Measurements from ENCODE around the gene TRIP13.
"Not testable (repeated sequence)": the region's sequence is repeated elsewhere in the genome, so short reads cannot be mapped to it uniquely, and the experiment has no call there.

The TRIP13 gene

GRCh38 chr5:892394-893136, at the start of gene TRIP13, which contains the start of gene BRD9:
Gene TRIP13 (plus strand): TSS chr5:892884. CDS start chr5:892999, 115 bp downstream.
Gene BRD9 (minus strand): TSS chr5:892801. CDS start chr5:892657, 144 bp downstream.
- Histone ChIP-seq H3K27me3 (replicated peaks; ENCODE audit: insufficient read depth, low read length) (no peaks in the 10 kb centered on the region), H3K27ac (ENCODE audit: low read length) (peak within 1 kb of the TSS; percentile 87), H4K20me1 (ENCODE audit: insufficient read depth, low read length) (no peaks in the 10 kb centered on the region), H2AFZ (ENCODE audit: low read length) (peak within 1 kb of the TSS; percentile 65; the same call in 1 of the 2 replicates), H3K36me3 (replicated peaks; ENCODE audit: insufficient read depth, low read length) (peaks cover 34% of the 10 kb centered on the region), H3K79me2 (ENCODE audit: low read length) (peaks cover 91% of the 10 kb centered on the region), H3K4me1 (ENCODE audit: low read length) (peaks cover 26% of the 10 kb centered on the region; the same call in 1 of the 2 replicates), H3F3A (ENCODE audit: insufficient read depth, low read length) (0 out of 2 replicates have a peak, but pooled peaks cover 5% of the 10 kb centered on the region), H3K9me2 (replicated peaks; ENCODE audit: insufficient read depth, low read length) (no peaks in the 10 kb centered on the region), H3K9me3 (replicated peaks; ENCODE audit: insufficient read depth, low read length) (no peaks in the 10 kb centered on the region), H3K9ac (ENCODE audit: low read length) (peak within 1 kb of the TSS; percentile 93), H3K4me2 (ENCODE audit: low read depth, low read length) (peak within 1 kb of the TSS; percentile 97), H3K4me3 (ENCODE audit: low read length) (peak within 1 kb of the TSS; percentile 96)
- peak; percentile 90 for DNase-seq
- TF ChIP-seq CTCF (IDR thresholded peaks at IDR 0.05; ENCODE audit: low read length) (no peak), EZH2 (optimal IDR thresholded peaks at IDR 0.05; ENCODE audit: low read depth, low read length) (no peak), EZH2phosphoT487 (IDR thresholded peaks at IDR 0.05; ENCODE audit: low read length) (no peak)

GRCh38 chr5:843371-843770, 49.3 kb upstream of the TRIP13 start:
- H3K4me3 ChIP-seq (ENCODE audit: low read length); H4K20me1 ChIP-seq (ENCODE audit: insufficient read depth, low read length); H3K27me3 ChIP-seq (replicated peaks; ENCODE audit: insufficient read depth, low read length); H3K27ac ChIP-seq (ENCODE audit: low read length); H3F3A ChIP-seq (ENCODE audit: insufficient read depth, low read length); H3K36me3 ChIP-seq (replicated peaks; ENCODE audit: insufficient read depth, low read length); DNase-seq; H3K4me2 ChIP-seq (ENCODE audit: low read depth, low read length); H3K9me2 ChIP-seq (replicated peaks; ENCODE audit: insufficient read depth, low read length); H3K9ac ChIP-seq (ENCODE audit: low read length); H2AFZ ChIP-seq (ENCODE audit: low read length); H3K9me3 ChIP-seq (replicated peaks; ENCODE audit: insufficient read depth, low read length); H3K4me1 ChIP-seq (ENCODE audit: low read length); H3K79me2 ChIP-seq (ENCODE audit: low read length): not testable (repeated sequence)

- not testable (repeated sequence) for H3K9me2 ChIP-seq (replicated peaks; ENCODE audit: insufficient read depth, low read length); H3K9ac ChIP-seq (ENCODE audit: low read length); H3K27me3 ChIP-seq (replicated peaks; ENCODE audit: insufficient read depth, low read length); H3K4me3 ChIP-seq (ENCODE audit: low read length); H3F3A ChIP-seq (ENCODE audit: insufficient read depth, low read length); H3K27ac ChIP-seq (ENCODE audit: low read length); H4K20me1 ChIP-seq (ENCODE audit: insufficient read depth, low read length); H2AFZ ChIP-seq (ENCODE audit: low read length); DNase-seq; H3K79me2 ChIP-seq (ENCODE audit: low read length); H3K4me2 ChIP-seq (ENCODE audit: low read depth, low read length); H3K4me1 ChIP-seq (ENCODE audit: low read length); H3K36me3 ChIP-seq (replicated peaks; ENCODE audit: insufficient read depth, low read length); H3K9me3 ChIP-seq (replicated peaks; ENCODE audit: insufficient read depth, low read length)
These were observed 48.8 kb upstream of the TRIP13 start for GRCh38 chr5:843926-844325.

GRCh38 chr5:844426-844825, 48.3 kb upstream of the TRIP13 start:
- DNase-seq; H3K9ac ChIP-seq (ENCODE audit: low read length); H3F3A ChIP-seq (ENCODE audit: insufficient read depth, low read length); H3K4me1 ChIP-seq (ENCODE audit: low read length); H3K4me3 ChIP-seq (ENCODE audit: low read length); H4K20me1 ChIP-seq (ENCODE audit: insufficient read depth, low read length); H3K79me2 ChIP-seq (ENCODE audit: low read length); H3K9me2 ChIP-seq (replicated peaks; ENCODE audit: insufficient read depth, low read length); H3K36me3 ChIP-seq (replicated peaks; ENCODE audit: insufficient read depth, low read length); H3K27me3 ChIP-seq (replicated peaks; ENCODE audit: insufficient read depth, low read length); H2AFZ ChIP-seq (ENCODE audit: low read length); H3K4me2 ChIP-seq (ENCODE audit: low read depth, low read length); H3K27ac ChIP-seq (ENCODE audit: low read length); H3K9me3 ChIP-seq (replicated peaks; ENCODE audit: insufficient read depth, low read length): not testable (repeated sequence)

GRCh38 chr5:845031-845675, 47.5 kb upstream of the TRIP13 start:
- H3K36me3 ChIP-seq (replicated peaks; ENCODE audit: insufficient read depth, low read length); H3K9me2 ChIP-seq (replicated peaks; ENCODE audit: insufficient read depth, low read length); H2AFZ ChIP-seq (ENCODE audit: low read length); H3K4me1 ChIP-seq (ENCODE audit: low read length); H3K79me2 ChIP-seq (ENCODE audit: low read length); H3K4me3 ChIP-seq (ENCODE audit: low read length); DNase-seq; H3K27ac ChIP-seq (ENCODE audit: low read length); H3K27me3 ChIP-seq (replicated peaks; ENCODE audit: insufficient read depth, low read length); H4K20me1 ChIP-seq (ENCODE audit: insufficient read depth, low read length); H3K4me2 ChIP-seq (ENCODE audit: low read depth, low read length); H3F3A ChIP-seq (ENCODE audit: insufficient read depth, low read length); H3K9me3 ChIP-seq (replicated peaks; ENCODE audit: insufficient read depth, low read length); H3K9ac ChIP-seq (ENCODE audit: low read length): not testable (repeated sequence)

GRCh38 chr5:845676-846601, 46.7 kb upstream of the TRIP13 start:
- not testable (repeated sequence) for H3K79me2 ChIP-seq (ENCODE audit: low read length); H3F3A ChIP-seq (ENCODE audit: insufficient read depth, low read length); H3K9ac ChIP-seq (ENCODE audit: low read length); H2AFZ ChIP-seq (ENCODE audit: low read length); H3K9me3 ChIP-seq (replicated peaks; ENCODE audit: insufficient read depth, low read length); H3K4me3 ChIP-seq (ENCODE audit: low read length); H3K27me3 ChIP-seq (replicated peaks; ENCODE audit: insufficient read depth, low read length); H4K20me1 ChIP-seq (ENCODE audit: insufficient read depth, low read length); H3K36me3 ChIP-seq (replicated peaks; ENCODE audit: insufficient read depth, low read length); H3K4me1 ChIP-seq (ENCODE audit: low read length); H3K4me2 ChIP-seq (ENCODE audit: low read depth, low read length); DNase-seq; H3K27ac ChIP-seq (ENCODE audit: low read length); H3K9me2 ChIP-seq (replicated peaks; ENCODE audit: insufficient read depth, low read length)

Measured in MM.1S (cell line).